Breast epithelium (tissue), 3 donors: ENCODE data around the gene CLVS2.

Experiments used
- POLR2A ChIP-seq: fragments of 450-650 bp; IDR thresholded peaks from one replicate; pipeline ENCODE4 v1.6.1; 2016; ENCODE audit warnings: antibody characterized with exemption, mild to moderate bottlenecking, moderate library complexity
- TF ChIP-seq, protein P1 (sequence below), 3 donors: fragments of 450-650 bp; IDR thresholded peaks; one replicate each; pipeline ENCODE4 v1.5.1; 2016 to 2017; ENCODE audit warnings: antibody characterized with exemption in 3 of 3, mild to moderate bottlenecking in 3 of 3, moderate library complexity in 3 of 3

DNA sequence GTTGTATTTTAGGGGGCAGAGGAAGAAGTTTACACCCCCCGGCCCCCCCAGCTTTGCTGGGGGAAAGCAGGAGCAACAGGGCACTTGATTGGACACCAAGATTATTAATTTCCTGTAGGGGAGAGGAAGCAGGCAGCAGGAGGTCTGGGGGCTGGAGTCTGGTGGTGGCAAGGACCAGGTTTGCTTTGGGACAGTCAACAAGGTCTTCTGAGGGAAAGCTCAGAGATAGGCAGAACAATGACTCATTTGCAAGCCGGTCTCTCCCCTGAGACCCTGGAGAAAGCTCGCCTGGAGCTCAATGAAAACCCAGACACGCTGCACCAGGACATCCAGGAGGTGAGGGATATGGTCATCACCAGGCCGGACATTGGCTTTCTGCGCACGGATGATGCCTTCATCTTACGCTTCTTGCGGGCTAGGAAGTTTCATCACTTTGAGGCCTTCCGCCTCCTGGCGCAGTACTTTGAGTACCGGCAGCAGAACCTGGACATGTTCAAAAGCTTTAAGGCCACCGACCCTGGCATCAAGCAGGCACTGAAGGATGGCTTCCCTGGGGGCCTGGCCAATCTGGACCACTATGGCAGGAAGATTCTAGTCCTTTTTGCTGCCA, 1.6 kb downstream of the CLVS2 start:
- TF ChIP-seq POLR2A, result no peak
- TF ChIP-seq, protein P1, sequence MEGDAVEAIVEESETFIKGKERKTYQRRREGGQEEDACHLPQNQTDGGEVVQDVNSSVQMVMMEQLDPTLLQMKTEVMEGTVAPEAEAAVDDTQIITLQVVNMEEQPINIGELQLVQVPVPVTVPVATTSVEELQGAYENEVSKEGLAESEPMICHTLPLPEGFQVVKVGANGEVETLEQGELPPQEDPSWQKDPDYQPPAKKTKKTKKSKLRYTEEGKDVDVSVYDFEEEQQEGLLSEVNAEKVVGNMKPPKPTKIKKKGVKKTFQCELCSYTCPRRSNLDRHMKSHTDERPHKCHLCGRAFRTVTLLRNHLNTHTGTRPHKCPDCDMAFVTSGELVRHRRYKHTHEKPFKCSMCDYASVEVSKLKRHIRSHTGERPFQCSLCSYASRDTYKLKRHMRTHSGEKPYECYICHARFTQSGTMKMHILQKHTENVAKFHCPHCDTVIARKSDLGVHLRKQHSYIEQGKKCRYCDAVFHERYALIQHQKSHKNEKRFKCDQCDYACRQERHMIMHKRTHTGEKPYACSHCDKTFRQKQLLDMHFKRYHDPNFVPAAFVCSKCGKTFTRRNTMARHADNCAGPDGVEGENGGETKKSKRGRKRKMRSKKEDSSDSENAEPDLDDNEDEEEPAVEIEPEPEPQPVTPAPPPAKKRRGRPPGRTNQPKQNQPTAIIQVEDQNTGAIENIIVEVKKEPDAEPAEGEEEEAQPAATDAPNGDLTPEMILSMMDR (IDR thresholded peaks at IDR 0.05), result no peak
